Astrocyte (in vitro differentiated cells and primary cell): Measurements from ENCODE around the gene SCTR. TPM values are rescaled to one million over a fixed set of nuclear protein-coding genes. Genes with fewer than 3 reads are reported as not detected.

Experiments
- DNase-seq: peaks from one replicate; pipeline ENCODE4 v3.0.0-alpha.2; 2010; ENCODE audit warnings: low read depth
- FAIRE-seq: peaks from 2 replicates; lab custom pipeline; 2011; peaks lifted over from hg19 to GRCh38; lab: Jason Lieb, UNC
- H2AFZ ChIP-seq: 2 replicates; pipeline ENCODE4 v1.6.0; 2012; ENCODE audit warnings: low read depth, low read length, inconsistent platforms
- H3K27ac ChIP-seq: 2 replicates; pipeline ENCODE4 v1.5.1; 2011; ENCODE audit warnings: low read depth, low read length, inconsistent platforms
- H3K27me3 ChIP-seq: 2 replicates; pipeline ENCODE4 v1.6.0; 2011; ENCODE audit warnings: low read length, inconsistent platforms; ENCODE audit not compliant: insufficient read depth
- H3K36me3 ChIP-seq: 2 replicates; pipeline ENCODE4 v1.5.1; 2011; ENCODE audit warnings: low read length, inconsistent platforms; ENCODE audit not compliant: insufficient read depth
- H3K4me1 ChIP-seq: 2 replicates; pipeline ENCODE4 v1.5.1; 2011; ENCODE audit warnings: low read length, inconsistent platforms; ENCODE audit not compliant: insufficient read depth
- H3K4me2 ChIP-seq: 2 replicates; pipeline ENCODE4 v1.6.0; 2012; ENCODE audit warnings: low read length, inconsistent platforms
- H3K4me3 ChIP-seq: 2 replicates; pipeline ENCODE4 v1.5.1; 2011; ENCODE audit warnings: low read depth, mild to moderate bottlenecking, low read length, inconsistent platforms; ENCODE audit not compliant: insufficient read depth
- H3K79me2 ChIP-seq: 2 replicates; pipeline ENCODE4 v1.6.0; 2012; ENCODE audit warnings: mild to moderate bottlenecking, low read length, inconsistent platforms; ENCODE audit not compliant: insufficient read depth
- H3K9ac ChIP-seq: 2 replicates; pipeline ENCODE4 v1.6.0; 2012; ENCODE audit warnings: mild to moderate bottlenecking, low read length, inconsistent platforms
- H3K9me3 ChIP-seq: 2 replicates; pipeline ENCODE4 v1.5.1; 2012; ENCODE audit warnings: low read depth, mild to moderate bottlenecking, low read length, inconsistent platforms; ENCODE audit not compliant: insufficient read depth
- H4K20me1 ChIP-seq: 2 replicates; pipeline ENCODE4 v1.6.0; 2012; ENCODE audit warnings: low read length, inconsistent platforms; ENCODE audit not compliant: insufficient read depth
- H3K27ac Mint-ChIP-seq: one replicate; pipeline ENCODE4 v1.8.0; 2021; ENCODE audit warnings: mild to moderate bottlenecking, mixed read lengths; ENCODE audit not compliant: unreplicated experiment
- H3K27me3 Mint-ChIP-seq: one replicate; pipeline ENCODE4 v1.8.0; 2021; ENCODE audit warnings: low read depth, mixed read lengths; ENCODE audit not compliant: unreplicated experiment
- H3K36me3 Mint-ChIP-seq: one replicate; pipeline ENCODE4 v1.8.0; 2021; ENCODE audit warnings: low read depth, mixed read lengths; ENCODE audit not compliant: unreplicated experiment
- H3K4me1 Mint-ChIP-seq: one replicate; pipeline ENCODE4 v1.8.0; 2021; ENCODE audit warnings: low read depth, mixed read lengths; ENCODE audit not compliant: unreplicated experiment
- H3K4me3 Mint-ChIP-seq: one replicate; pipeline ENCODE4 v1.8.0; 2021; ENCODE audit warnings: mild to moderate bottlenecking, moderate library complexity, mixed read lengths; ENCODE audit not compliant: unreplicated experiment
- H3K9me3 Mint-ChIP-seq: one replicate; pipeline ENCODE4 v1.8.0; 2021; ENCODE audit warnings: mild to moderate bottlenecking, mixed read lengths; ENCODE audit not compliant: unreplicated experiment
- EZH2 ChIP-seq: IDR thresholded peaks from 2 replicates; pipeline ENCODE4 v1.6.1; 2012; ENCODE audit warnings: mild to moderate bottlenecking, low read length, inconsistent platforms; ENCODE audit not compliant: insufficient read depth
- total RNA-seq: library from RNA; stranded (reverse); gene quantifications from 2 replicates; pipeline ENCODE4 v1.2.1, GENCODE V29; 2021
- TF ChIP-seq, protein P1 (sequence below): IDR thresholded peaks from 2 replicates; pipeline ENCODE4 v1.5.1; 2011; ENCODE audit warnings: low read depth, mild to moderate bottlenecking, inconsistent platforms, low read length, moderate library complexity; ENCODE audit not compliant: insufficient read depth

The SCTR gene
- total RNA-seq, 1 donor from 2014 or later: not detected

DNA sequence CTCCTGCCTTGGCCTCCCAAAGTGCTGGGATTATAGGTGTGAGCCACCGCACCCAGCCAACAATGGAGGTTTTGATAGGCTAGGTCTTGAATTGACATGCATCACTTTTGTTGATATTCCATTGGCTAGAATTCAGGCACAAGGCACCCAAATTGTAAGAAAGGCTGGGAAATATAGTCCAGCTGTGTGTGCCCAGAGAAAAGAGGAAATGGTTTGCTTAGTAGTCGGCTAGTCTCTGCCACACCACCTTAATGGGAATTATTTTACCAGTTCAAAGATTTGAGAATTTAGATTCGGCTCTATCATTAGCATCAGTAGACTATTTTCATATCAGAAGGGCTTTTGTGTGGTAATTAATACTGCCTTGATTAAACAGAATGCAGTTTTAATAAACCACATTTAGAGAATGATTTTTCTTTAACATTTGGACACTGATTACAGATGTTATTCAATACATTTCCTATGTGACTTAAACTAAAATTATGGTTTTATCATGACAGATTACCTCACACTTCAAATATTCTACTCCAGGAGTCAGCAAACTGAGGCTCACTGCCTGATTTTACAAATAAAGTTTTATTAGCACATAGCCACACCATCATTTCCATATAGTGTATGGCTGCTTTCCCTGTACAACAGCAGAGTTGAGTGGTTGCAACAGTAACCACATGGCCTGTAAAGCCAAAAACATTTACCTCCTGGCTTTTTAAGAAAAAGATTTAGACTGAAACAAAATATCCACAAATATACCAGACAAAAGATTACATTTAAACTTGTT, 130.1 kb downstream of the SCTR start:
- no peaks in the 10 kb centered on the region for H3K79me2 ChIP-seq
- no peak overlapping the region for H3K4me3 Mint-ChIP-seq
- H3K4me3 ChIP-seq: no peak overlapping the region
- no peak overlapping the region for H3K4me2 ChIP-seq
- no peaks in the 10 kb centered on the region for H3K9me3 ChIP-seq
- no peaks in the 10 kb centered on the region for H3K9me3 Mint-ChIP-seq
- no peak overlapping the region for H3K9ac ChIP-seq
- H3K36me3 Mint-ChIP-seq: no peaks in the 10 kb centered on the region
- peaks cover 11% of the 10 kb centered on the region for H3K4me1 Mint-ChIP-seq
- H3K4me1 ChIP-seq: peaks cover 6% of the 10 kb centered on the region
- H4K20me1 ChIP-seq: no peaks in the 10 kb centered on the region
- no peak for FAIRE-seq
- no peaks in the 10 kb centered on the region for H3K36me3 ChIP-seq
- DNase-seq: no peak
- H3K27ac ChIP-seq: no peak overlapping the region
- no peak for TF ChIP-seq EZH2
- TF ChIP-seq, protein P1, sequence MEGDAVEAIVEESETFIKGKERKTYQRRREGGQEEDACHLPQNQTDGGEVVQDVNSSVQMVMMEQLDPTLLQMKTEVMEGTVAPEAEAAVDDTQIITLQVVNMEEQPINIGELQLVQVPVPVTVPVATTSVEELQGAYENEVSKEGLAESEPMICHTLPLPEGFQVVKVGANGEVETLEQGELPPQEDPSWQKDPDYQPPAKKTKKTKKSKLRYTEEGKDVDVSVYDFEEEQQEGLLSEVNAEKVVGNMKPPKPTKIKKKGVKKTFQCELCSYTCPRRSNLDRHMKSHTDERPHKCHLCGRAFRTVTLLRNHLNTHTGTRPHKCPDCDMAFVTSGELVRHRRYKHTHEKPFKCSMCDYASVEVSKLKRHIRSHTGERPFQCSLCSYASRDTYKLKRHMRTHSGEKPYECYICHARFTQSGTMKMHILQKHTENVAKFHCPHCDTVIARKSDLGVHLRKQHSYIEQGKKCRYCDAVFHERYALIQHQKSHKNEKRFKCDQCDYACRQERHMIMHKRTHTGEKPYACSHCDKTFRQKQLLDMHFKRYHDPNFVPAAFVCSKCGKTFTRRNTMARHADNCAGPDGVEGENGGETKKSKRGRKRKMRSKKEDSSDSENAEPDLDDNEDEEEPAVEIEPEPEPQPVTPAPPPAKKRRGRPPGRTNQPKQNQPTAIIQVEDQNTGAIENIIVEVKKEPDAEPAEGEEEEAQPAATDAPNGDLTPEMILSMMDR: no peak
- H3K27ac Mint-ChIP-seq: no peak overlapping the region
- no peak overlapping the region for H2AFZ ChIP-seq
- no peaks in the 10 kb centered on the region for H3K27me3 ChIP-seq
- peaks cover 8% of the 10 kb centered on the region for H3K27me3 Mint-ChIP-seq

Other genes with a start within 250 kb of the SCTR start
- gene C2orf76, start 157.6 kb downstream of the SCTR start, total RNA-seq: 8.1 and 9.2 TPM in 2 replicates
- gene DBI, start 157.5 kb downstream of the SCTR start, total RNA-seq: 101 and 126 TPM in 2 replicates
- 1.6 and 3.3 TPM in 2 replicates for gene TMEM37, start 92.6 kb downstream of the SCTR start, total RNA-seq
- gene CFAP221, start 20.0 kb upstream of the SCTR start, total RNA-seq: 0.29 and 0.61 TPM in 2 replicates
- 10.6 and 11.4 TPM in 2 replicates for gene TMEM177, start 154.7 kb upstream of the SCTR start, total RNA-seq
- 37.9 and 38.2 TPM in 2 replicates for gene PTPN4, start 235.4 kb upstream of the SCTR start, total RNA-seq